Sigmoid colon (tissue), 4 donors: ENCODE data around the gene JUND.

Experiments used
- CTCF ChIP-seq, 4 experiments: fragments of 450-650 bp in 3 of 4; fragments of 200-600 bp in 1 of 4; IDR thresholded peaks; one replicate each; pipeline ENCODE4 v1.5.1; 2016 to 2019; ENCODE audit warnings: antibody characterized with exemption in 4 of 4, mild to moderate bottlenecking in 3 of 4, moderate library complexity in 2 of 4
- EP300 ChIP-seq, 4 donors: sonication (generic); formaldehyde crosslinking; IDR thresholded peaks; one replicate each; pipeline ENCODE4 v1.6.1; 2017; ENCODE audit warnings: antibody characterized with exemption in 4 of 4
- POLR2A ChIP-seq, 2 donors: fragments of 450-650 bp; IDR thresholded peaks; one replicate each; pipeline ENCODE4 v1.6.1; 2016; ENCODE audit warnings: antibody characterized with exemption in 2 of 2, mild to moderate bottlenecking in 2 of 2, moderate library complexity in 2 of 2

GRCh38 chr19:18287836-18288772, 6.7 kb upstream of the JUND start:
- no peak for TF ChIP-seq CTCF (IDR thresholded peaks at IDR 0.05)
- TF ChIP-seq POLR2A (IDR thresholded peaks at IDR 0.05), result no peak
- no peak for TF ChIP-seq EP300 (IDR thresholded peaks at IDR 0.05)
